Measurements from ENCODE around the gene RNF186. TPM values are rescaled to one million over a fixed set of nuclear protein-coding genes. Genes with fewer than 3 reads are reported as not detected.
"Not testable (repeated sequence)": the region's sequence is repeated elsewhere in the genome, so short reads cannot be mapped to it uniquely, and the experiment has no call there.

RNF186 gene
- not detected for polyA plus RNA-seq (ENCODE audit: low read depth in 6 of 6)

DNA sequence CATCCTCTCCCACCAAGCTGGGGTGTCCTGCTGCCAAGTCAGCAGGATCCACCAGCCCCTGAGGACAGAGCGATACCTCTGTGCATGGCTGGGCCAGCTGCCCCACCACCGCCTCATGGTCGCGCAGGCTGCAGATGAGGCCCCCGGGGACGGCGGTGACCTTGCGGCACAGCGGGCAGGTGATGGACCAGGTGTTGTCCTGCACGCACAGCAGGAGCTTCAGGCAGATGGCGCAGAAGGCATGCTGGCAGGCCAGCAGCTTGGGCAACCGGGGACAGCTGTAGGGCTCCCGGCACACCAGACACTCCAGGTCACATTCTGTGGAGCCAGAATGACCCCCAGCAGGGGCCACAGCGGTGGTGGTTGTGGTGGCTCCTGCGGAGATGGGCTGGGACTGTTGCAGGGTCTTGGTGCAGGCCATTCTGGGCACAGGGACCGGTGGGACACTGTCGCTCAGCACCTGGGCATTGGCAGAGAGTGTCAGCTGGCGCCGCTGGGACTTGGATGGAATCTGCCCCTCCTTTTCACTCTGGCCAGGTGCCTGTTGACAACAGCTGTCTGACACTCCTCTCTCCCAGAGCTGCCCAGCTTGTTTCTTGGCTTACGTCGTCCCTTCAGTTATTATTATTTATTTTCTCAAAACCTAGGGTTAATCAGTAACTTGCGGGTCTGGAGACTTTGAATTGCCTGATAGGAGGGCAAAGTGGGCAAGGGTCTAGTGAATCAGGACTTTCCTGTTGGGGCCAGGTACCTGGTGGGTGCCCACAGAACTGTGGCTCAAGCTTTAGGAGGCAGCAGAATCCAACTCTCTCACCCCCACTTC lies at the start of gene RNF186:
RNF186 (minus strand) TSS at position 603 of the 823 bp plus-strand sequence; CDS start at position 421, 182 bp downstream.
- Mint-ChIP-seq H3K9me3 (no peaks in the 10 kb centered on the region), H3K36me3 (no peaks in the 10 kb centered on the region), H3K27ac (peak within 1 kb of the TSS in 1 of 6 donors; percentile 21), H3K4me1 (no peaks in the 10 kb centered on the region), H3K27me3 (peaks cover 4 to 27% (median 21%) of the 10 kb centered on the region in 3 donors), H3K4me3 (no peak within 1 kb of the TSS)
- no peak for DNase-seq
- no peak for ATAC-seq (ENCODE audit: low read depth in 2 of 2)

DNA sequence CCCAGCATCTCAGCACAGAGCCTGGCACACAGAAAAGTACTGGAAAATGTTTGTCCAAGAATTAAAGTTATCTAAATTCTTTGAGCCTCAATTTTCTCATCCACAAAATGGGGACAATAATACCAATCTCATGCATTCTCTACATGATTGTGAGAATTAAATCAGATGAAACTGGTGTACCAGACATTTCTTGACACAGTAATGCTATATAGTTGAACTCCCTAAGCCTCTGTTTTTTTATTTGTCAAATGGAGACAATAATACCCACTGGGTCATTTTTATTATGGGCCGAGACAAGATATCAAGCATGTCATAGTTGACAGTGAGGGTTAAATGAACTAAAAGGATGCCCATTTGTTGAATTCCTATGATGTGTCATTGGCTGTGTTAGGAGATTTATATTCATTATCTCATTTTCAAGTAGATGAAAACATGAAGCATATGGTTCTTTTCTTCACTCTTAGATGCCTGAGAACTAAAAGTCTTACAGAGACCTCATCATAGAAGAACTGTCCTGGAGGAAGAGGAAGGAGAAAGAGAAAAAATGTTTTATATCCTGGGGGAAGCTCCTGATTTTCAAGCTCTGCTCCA lies 49.6 kb upstream of the RNF186 start:
- peaks cover 32 to 56% (median 54%) of the 10 kb centered on the region in 3 donors for H3K27me3 Mint-ChIP-seq
- peaks cover 0 to 22% (median 12%) of the 10 kb centered on the region in 7 donors for H3K9me3 Mint-ChIP-seq
- H3K4me1 Mint-ChIP-seq: no peaks in the 10 kb centered on the region
- H3K4me3 Mint-ChIP-seq: no peak overlapping the region
- peaks cover 0 to 8% of the 10 kb centered on the region in 2 donors for H3K36me3 Mint-ChIP-seq
- no peak overlapping the region for H3K27ac Mint-ChIP-seq
- DNase-seq (no peak), ATAC-seq (ENCODE audit: low read depth in 2 of 2) (no peak)

DNA sequence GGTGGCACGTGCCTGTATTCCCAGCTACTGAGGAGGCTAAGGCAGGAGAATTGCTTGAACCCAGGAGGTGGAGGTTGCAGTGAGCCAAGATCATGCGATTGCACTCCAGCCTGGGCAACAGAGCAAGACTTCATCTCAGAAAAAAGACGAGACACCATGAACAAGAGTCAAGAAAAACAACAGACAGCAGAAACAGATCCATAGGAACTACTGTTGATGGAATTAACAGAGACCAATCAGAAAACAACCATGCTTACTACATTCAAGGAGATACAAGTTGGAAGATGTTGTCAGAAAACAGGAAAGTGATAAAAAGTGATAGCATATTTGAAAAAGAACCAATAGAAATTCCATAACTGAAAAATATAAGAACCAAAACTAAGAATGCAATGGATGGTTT lies 47.9 kb upstream of the RNF186 start:
- no peak for ATAC-seq (ENCODE audit: low read depth in 2 of 2)
- Mint-ChIP-seq H3K27ac (no peak overlapping the region), H3K9me3 (peaks cover 0 to 22% (median 12%) of the 10 kb centered on the region in 7 donors), H3K36me3 (peaks cover 0 to 8% of the 10 kb centered on the region in 2 donors), H3K4me3 (no peak overlapping the region), H3K4me1 (peaks cover 0 to 5% (median 0%) of the 10 kb centered on the region in 3 donors), H3K27me3 (peaks cover 30 to 41% (median 39%) of the 10 kb centered on the region in 3 donors)
- no peak for DNase-seq

- peaks cover 32 to 40% (median 33%) of the 10 kb centered on the region in 3 donors for H3K27me3 Mint-ChIP-seq
- no peak for DNase-seq
- H3K4me3 Mint-ChIP-seq: no peak overlapping the region
- H3K36me3 Mint-ChIP-seq: peaks cover 0 to 8% of the 10 kb centered on the region in 2 donors
- no peak for ATAC-seq (ENCODE audit: low read depth in 2 of 2)
- H3K9me3 Mint-ChIP-seq: peaks cover 0 to 22% (median 12%) of the 10 kb centered on the region in 7 donors
- peaks cover 0 to 5% (median 0%) of the 10 kb centered on the region in 3 donors for H3K4me1 Mint-ChIP-seq
- H3K27ac Mint-ChIP-seq: no peak overlapping the region
Observed at GRCh38 chr1:19861842-19862530, 46.9 kb upstream of the RNF186 start.

DNA sequence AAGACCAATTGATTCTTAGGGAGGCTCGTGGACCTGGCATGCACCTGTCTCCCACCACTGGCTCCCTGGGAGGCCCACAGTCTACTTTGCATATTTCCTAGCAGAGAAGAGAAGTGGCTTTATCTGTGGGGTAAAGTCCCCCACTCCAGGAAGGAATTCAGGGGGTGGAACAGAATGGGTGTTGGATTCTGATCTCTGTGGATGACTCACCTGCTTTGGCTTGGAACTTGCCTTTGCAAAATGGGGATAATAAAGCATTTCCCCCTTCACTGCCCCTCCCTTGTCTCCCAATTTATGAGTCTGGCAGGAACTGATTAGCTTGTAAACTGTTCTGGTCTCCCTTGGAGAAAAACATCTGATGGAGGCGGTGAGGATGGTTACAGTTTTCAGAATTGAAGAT lies 46.0 kb upstream of the RNF186 start:
- Mint-ChIP-seq H3K4me3 (no peak overlapping the region), H3K27ac (no peak overlapping the region), H3K36me3 (peaks cover 0 to 8% of the 10 kb centered on the region in 2 donors), H3K4me1 (peaks cover 0 to 5% (median 0%) of the 10 kb centered on the region in 3 donors), H3K9me3 (peaks cover 0 to 22% (median 12%) of the 10 kb centered on the region in 7 donors), H3K27me3 (peaks cover 23 to 39% (median 30%) of the 10 kb centered on the region in 3 donors)
- ATAC-seq (ENCODE audit: low read depth in 2 of 2) (no peak), DNase-seq (no peak)

DNA sequence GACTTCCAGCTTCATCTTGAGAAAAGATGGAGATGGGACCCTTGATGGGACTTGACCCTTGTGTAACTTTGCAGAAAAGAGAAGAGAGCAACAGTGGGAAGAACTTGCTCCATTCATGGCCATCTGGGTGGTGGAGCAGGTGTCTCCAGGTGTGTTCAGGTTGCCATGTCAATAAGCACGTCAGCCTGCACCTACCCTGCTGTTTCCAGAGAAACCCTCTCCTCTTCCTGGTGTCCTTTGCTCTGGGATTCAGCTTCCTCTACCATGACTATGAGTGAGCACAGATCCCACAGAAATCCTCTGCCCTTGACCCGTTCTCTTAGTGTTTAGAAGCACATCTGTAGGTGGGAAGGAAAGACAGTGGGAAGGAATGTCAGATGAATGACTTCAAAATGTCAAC lies 45.3 kb upstream of the RNF186 start:
- ATAC-seq (ENCODE audit: low read depth in 2 of 2) (no peak), DNase-seq (no peak)
- Mint-ChIP-seq H3K27me3 (peaks cover 17 to 39% (median 24%) of the 10 kb centered on the region in 3 donors), H3K27ac (no peak overlapping the region), H3K4me1 (peaks cover 0 to 5% (median 0%) of the 10 kb centered on the region in 3 donors), H3K9me3 (peaks cover 0 to 20% (median 10%) of the 10 kb centered on the region in 7 donors), H3K36me3 (peaks cover 0 to 8% of the 10 kb centered on the region in 2 donors), H3K4me3 (no peak overlapping the region)

DNA sequence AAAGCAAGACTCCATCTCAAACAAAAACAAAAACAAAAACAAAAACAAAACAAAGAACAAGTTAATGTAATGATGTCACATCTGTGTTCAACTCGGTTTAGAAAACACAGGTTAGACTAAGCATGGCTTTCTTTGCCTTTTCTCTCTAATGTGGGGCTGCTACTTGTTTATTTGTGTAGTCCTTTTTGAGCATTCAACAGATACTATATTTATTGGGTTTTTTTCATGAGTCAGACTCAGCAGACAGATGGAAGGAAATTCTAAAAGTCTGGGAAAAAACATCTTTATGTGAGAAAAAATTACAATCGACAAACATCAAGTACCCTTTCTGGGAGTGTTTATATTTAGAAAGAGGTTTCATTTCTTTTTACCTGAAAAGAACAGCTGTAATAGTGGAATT lies 44.8 kb upstream of the RNF186 start:
- no peak for DNase-seq
- Mint-ChIP-seq H3K36me3 (peaks cover 0 to 8% of the 10 kb centered on the region in 2 donors), H3K27ac (no peak overlapping the region), H3K27me3 (peaks cover 16 to 38% (median 26%) of the 10 kb centered on the region in 3 donors), H3K9me3 (peaks cover 0 to 20% (median 10%) of the 10 kb centered on the region in 7 donors), H3K4me3 (no peak overlapping the region), H3K4me1 (peaks cover 0 to 5% (median 0%) of the 10 kb centered on the region in 3 donors)
- ATAC-seq (ENCODE audit: low read depth in 2 of 2): no peak

DNA sequence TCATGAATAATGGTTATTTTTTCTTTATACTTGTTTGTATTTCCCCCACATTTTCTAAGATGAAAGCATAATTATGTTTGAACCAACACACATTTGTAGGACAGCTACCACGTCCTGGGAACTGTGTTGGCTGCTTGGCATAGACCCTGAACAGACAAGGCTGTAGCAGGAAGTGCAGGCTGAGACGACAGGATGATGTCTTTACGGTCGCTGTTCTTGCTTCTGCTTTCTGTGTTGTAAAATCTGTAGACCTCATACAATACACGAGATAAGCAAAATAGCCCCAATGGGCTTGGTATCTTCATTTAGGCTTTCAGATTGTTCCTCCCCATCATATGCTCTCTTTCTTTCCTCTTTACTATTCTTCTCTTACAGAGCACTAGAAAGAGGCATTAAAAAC lies 43.8 kb upstream of the RNF186 start:
- H3K4me3 Mint-ChIP-seq: no peak overlapping the region
- DNase-seq (no peak), ATAC-seq (ENCODE audit: low read depth in 2 of 2) (peak; percentile 38 to 59)
- H3K27me3 Mint-ChIP-seq: peaks cover 18 to 38% (median 30%) of the 10 kb centered on the region in 3 donors
- H3K9me3 Mint-ChIP-seq: peaks cover 3 to 12% (median 8%) of the 10 kb centered on the region in 7 donors
- H3K27ac Mint-ChIP-seq: peak overlapping the region in 1 of 6 donors; percentile 41
- H3K4me1 Mint-ChIP-seq: peaks cover 0 to 5% (median 0%) of the 10 kb centered on the region in 3 donors
- H3K36me3 Mint-ChIP-seq: peaks cover 0 to 8% of the 10 kb centered on the region in 2 donors

DNA sequence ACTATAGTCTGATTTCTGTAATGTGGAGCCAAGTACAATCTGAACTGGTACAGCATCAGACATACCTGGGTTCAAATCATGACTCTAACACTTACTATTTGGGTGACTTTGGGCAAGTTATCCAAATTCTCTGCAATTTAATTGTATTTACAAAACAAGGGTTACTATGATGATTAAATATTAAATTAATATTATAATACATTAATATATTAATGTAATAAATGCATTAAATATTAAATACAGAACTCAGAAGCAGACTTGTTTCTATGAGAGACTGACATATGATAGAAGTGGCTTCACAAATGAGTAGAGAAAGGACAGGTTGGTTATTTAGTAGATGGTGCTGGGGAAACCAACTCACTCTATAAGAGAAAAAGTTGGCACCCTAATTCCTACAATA lies 39.8 kb upstream of the RNF186 start:
- DNase-seq (no peak), ATAC-seq (ENCODE audit: low read depth in 2 of 2) (no peak)
- peaks cover 11 to 32% (median 24%) of the 10 kb centered on the region in 3 donors for H3K27me3 Mint-ChIP-seq
- peaks cover 0 to 4% (median 0%) of the 10 kb centered on the region in 7 donors for H3K9me3 Mint-ChIP-seq
- no peaks in the 10 kb centered on the region for H3K36me3 Mint-ChIP-seq
- H3K4me1 Mint-ChIP-seq: peaks cover 0 to 5% (median 0%) of the 10 kb centered on the region in 3 donors
- H3K4me3 Mint-ChIP-seq: no peak overlapping the region
- no peak overlapping the region for H3K27ac Mint-ChIP-seq

- Mint-ChIP-seq H3K4me1 (no peaks in the 10 kb centered on the region), H3K4me3 (no peak overlapping the region), H3K27ac (no peak overlapping the region), H3K36me3 (no peaks in the 10 kb centered on the region), H3K9me3 (peaks cover 0 to 4% (median 0%) of the 10 kb centered on the region in 7 donors), H3K27me3 (peaks cover 15 to 21% (median 20%) of the 10 kb centered on the region in 3 donors)
- ATAC-seq (ENCODE audit: low read depth in 2 of 2) (no peak), DNase-seq (no peak)
Observed at GRCh38 chr1:19852036-19852435, 37.0 kb upstream of the RNF186 start.

DNA sequence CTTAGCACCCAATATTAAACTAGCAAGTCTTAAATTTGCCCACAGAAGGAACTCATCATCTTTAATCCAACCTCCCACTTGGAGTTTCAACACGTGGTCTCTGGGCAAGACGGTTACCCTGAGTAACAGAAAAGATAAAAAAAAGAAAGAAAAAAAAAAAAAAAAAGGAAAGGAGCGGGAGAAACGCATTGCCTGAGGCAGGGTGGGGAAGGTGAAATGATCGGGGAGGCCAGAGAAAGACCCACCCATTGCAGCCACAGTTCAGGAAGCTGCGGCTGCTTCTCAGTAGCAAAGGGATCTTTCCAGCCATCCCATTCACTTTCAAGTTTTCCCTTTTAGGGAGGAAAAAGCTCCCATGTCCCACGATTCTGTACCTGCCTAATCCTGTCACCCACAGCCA lies 35.1 kb upstream of the RNF186 start:
- ATAC-seq (ENCODE audit: low read depth in 2 of 2) (no peak), DNase-seq (no peak)
- H3K36me3 Mint-ChIP-seq: no peaks in the 10 kb centered on the region
- peaks cover 0 to 4% (median 0%) of the 10 kb centered on the region in 7 donors for H3K9me3 Mint-ChIP-seq
- H3K27ac Mint-ChIP-seq: no peak overlapping the region
- peaks cover 26 to 37% (median 28%) of the 10 kb centered on the region in 3 donors for H3K27me3 Mint-ChIP-seq
- H3K4me1 Mint-ChIP-seq: no peaks in the 10 kb centered on the region
- no peak overlapping the region for H3K4me3 Mint-ChIP-seq

- not testable (repeated sequence) for H3K4me1 Mint-ChIP-seq; DNase-seq; H3K9me3 Mint-ChIP-seq; ATAC-seq (ENCODE audit: low read depth in 2 of 2); H3K36me3 Mint-ChIP-seq; H3K4me3 Mint-ChIP-seq; H3K27ac Mint-ChIP-seq
- peaks cover 29 to 38% (median 30%) of the 10 kb centered on the region in 3 donors for H3K27me3 Mint-ChIP-seq
Observed at GRCh38 chr1:19849307-19849706, 34.2 kb upstream of the RNF186 start.

DNA sequence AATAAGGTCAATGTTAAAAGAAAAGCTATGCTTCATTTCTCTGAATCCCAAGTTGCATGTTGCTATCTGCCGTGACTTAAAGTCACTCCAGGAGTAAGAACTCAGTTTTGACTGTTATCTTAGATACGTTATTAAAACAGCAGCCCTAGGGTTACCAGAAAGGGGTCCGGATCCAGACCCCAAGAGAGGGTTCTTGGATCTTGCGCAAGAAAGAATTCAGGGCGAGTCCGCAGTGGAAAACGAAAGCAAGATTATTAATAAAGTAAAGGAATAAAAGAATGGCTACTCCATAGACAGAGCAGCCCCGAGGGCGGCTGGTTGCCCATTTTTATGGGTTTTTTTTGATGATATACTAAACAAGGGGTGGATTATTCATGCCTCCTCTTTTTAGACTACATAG lies 32.3 kb upstream of the RNF186 start:
- H3K27me3 Mint-ChIP-seq: peaks cover 35 to 37% (median 36%) of the 10 kb centered on the region in 3 donors
- H3K4me1 Mint-ChIP-seq; H3K36me3 Mint-ChIP-seq; DNase-seq; ATAC-seq (ENCODE audit: low read depth in 2 of 2); H3K9me3 Mint-ChIP-seq; H3K4me3 Mint-ChIP-seq; H3K27ac Mint-ChIP-seq: not testable (repeated sequence)
